Measurements from ENCODE around the gene PKP2. TPM values are rescaled to one million over a fixed set of nuclear protein-coding genes. Genes with fewer than 3 reads are reported as not detected.
A peak's percentile ranks its signal among the peaks of the same experiment; 100 is the strongest.

Gene PKP2
- total RNA-seq: not detected in 2 replicates

DNA sequence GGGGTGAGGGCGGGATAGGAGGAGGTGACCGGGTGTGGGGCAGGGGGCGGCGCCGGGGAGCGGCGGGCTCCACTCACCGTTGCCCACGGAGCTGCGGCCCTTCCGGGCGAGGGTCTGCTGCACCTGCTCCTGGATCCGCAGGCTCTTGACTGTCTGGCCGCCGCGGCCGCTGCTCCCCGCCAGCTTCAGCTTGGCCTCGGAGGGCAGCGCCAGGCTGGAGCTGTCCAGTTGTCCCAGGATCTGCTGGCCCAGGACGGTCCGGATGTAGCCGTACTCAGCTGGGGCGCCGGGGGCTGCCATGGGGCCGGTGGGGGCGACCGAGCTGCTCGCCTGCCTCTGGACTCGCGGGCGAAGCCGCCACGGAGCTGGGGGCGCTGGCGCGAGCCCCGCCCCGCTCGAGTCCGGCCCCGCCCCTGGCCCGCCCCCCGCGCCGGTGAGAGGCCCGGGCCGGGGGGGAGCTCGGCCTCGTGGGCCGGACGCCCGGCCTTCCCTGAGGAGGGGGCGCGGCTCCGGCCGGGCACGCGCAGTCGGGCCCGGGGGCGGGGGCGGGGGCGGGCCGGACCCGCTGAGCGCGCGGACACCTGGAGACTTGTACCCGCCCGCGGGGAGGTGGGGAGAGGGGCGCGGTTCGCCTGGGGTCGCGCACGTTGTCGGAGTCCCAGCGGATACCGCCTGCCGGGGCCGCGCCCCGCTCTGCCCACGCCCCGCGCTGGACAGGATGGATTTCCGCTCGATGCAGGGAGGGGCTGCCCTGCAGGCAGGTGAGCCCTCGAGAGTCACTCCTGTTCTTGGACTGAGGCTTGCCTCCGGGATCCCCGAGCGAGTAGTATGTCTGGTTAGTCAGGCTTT, at the start of gene PKP2:
Gene PKP2, minus strand, starts transcription at position 346 of the 849 bp plus-strand sequence. Its CDS starts 46 bp downstream, at position 300.
- no peaks in the 10 kb centered on the region for H3K36me3 Mint-ChIP-seq (ENCODE audit: low read depth)
- H3K27me3 Mint-ChIP-seq: peaks cover 49% of the 10 kb centered on the region
- no peak within 1 kb of the TSS for H3K27ac Mint-ChIP-seq
- intact Hi-C loops (cut with micrococcal nuclease): loop anchor here (10.0 kb wide), 1 partner anchor 1128 kb away; the partner anchor contains the start of gene ALG10
- H3K9me3 Mint-ChIP-seq: no peaks in the 10 kb centered on the region
- peak within 1 kb of the TSS; percentile 78 for H3K4me3 Mint-ChIP-seq
- ChIA-PET CTCF (no interaction called here), POLR2A (no interaction called here)
- TF ChIP-seq, protein P1, sequence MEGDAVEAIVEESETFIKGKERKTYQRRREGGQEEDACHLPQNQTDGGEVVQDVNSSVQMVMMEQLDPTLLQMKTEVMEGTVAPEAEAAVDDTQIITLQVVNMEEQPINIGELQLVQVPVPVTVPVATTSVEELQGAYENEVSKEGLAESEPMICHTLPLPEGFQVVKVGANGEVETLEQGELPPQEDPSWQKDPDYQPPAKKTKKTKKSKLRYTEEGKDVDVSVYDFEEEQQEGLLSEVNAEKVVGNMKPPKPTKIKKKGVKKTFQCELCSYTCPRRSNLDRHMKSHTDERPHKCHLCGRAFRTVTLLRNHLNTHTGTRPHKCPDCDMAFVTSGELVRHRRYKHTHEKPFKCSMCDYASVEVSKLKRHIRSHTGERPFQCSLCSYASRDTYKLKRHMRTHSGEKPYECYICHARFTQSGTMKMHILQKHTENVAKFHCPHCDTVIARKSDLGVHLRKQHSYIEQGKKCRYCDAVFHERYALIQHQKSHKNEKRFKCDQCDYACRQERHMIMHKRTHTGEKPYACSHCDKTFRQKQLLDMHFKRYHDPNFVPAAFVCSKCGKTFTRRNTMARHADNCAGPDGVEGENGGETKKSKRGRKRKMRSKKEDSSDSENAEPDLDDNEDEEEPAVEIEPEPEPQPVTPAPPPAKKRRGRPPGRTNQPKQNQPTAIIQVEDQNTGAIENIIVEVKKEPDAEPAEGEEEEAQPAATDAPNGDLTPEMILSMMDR (IDR thresholded peaks at IDR 0.05): no peak
- DNase-seq (peak; percentile 16), ATAC-seq (ENCODE audit: low read depth) (peak; percentile 83)
- H3K4me1 Mint-ChIP-seq: peaks cover 12% of the 10 kb centered on the region

DNA sequence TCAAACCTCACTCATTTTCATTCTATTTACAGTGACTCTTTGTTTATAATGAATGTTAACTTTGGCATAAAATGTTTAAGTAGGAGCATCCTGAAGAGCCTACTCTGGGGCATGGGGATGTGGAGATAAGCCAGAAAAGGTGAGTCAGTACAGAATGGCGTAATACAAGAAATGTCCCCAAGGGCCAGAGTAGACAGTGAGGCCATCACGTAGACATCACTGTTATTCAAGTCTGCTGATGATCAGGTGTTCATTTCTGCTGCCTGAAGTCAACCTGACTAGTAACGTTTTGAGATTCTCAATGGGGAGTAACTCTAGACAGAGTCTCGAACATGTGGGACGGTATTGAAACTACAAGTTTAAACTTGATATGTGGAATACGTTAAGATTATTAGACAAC, 47.6 kb upstream of the PKP2 start:
- Mint-ChIP-seq H3K4me3 (no peak overlapping the region), H3K4me1 (no peaks in the 10 kb centered on the region), H3K9me3 (no peaks in the 10 kb centered on the region), H3K27ac (no peak overlapping the region), H3K27me3 (peaks cover 3% of the 10 kb centered on the region), H3K36me3 (ENCODE audit: low read depth) (no peaks in the 10 kb centered on the region)
- TF ChIP-seq, protein P1 (IDR thresholded peaks at IDR 0.05): no peak
- ATAC-seq (ENCODE audit: low read depth) (no peak), DNase-seq (no peak)
- ChIA-PET POLR2A (no interaction called here), CTCF (no interaction called here)
- intact Hi-C loops (cut with micrococcal nuclease): no loop called here

DNA sequence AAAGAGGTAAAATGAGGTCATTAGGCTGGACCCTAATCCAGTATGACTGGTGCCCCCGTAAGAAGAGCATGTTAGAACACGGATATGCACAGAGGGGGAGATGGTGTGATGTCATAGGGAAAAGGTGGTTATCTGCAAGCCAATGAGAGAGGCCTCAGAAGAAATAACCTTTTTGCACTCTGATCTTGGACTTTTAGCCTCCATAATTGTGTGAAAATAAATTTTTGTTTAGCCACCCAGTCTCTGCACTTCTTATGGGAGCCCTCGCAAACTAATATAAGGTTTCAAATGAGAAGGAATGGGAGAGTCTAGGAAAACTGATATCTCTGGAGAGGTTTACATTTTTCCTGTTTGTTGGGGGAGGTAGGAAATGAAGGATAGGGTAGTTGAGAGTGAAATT, 43.2 kb upstream of the PKP2 start:
- intact Hi-C loops (cut with micrococcal nuclease): no loop called here
- POLR2A ChIA-PET: no interaction called here
- no peak overlapping the region for H3K4me3 Mint-ChIP-seq
- TF ChIP-seq, protein P1 (IDR thresholded peaks at IDR 0.05): no peak
- no peaks in the 10 kb centered on the region for H3K9me3 Mint-ChIP-seq
- H3K36me3 Mint-ChIP-seq (ENCODE audit: low read depth): no peaks in the 10 kb centered on the region
- H3K27ac Mint-ChIP-seq: no peak overlapping the region
- ATAC-seq (ENCODE audit: low read depth) (no peak), DNase-seq (no peak)
- CTCF ChIA-PET: no interaction called here
- no peaks in the 10 kb centered on the region for H3K4me1 Mint-ChIP-seq
- peaks cover 3% of the 10 kb centered on the region for H3K27me3 Mint-ChIP-seq

DNA sequence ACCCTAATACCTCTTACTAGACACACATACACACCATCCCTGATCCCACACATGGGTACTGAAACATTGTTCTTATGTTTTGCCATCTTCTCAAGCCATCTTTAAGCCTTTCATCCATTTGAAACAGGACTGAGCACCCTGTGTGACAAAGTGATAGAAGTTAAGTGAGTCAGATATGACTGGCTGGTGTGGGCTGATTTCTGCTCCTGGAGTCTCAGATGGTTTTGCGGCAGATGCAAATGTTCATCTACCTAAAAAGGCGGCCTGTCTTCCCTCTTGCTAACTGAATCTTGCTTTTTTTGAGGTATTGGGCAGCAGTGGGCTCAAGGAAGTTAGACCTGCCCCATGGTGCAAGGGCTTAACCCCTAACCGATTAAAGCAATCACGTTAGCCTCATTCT, 30.4 kb upstream of the PKP2 start:
- no peak overlapping the region for H3K4me3 Mint-ChIP-seq
- no peak for DNase-seq
- no peak overlapping the region for H3K27ac Mint-ChIP-seq
- peaks cover 4% of the 10 kb centered on the region for H3K27me3 Mint-ChIP-seq
- no peaks in the 10 kb centered on the region for H3K9me3 Mint-ChIP-seq
- no peaks in the 10 kb centered on the region for H3K4me1 Mint-ChIP-seq
- ChIA-PET POLR2A (no interaction called here), CTCF (no interaction called here)
- intact Hi-C loops (cut with micrococcal nuclease): no loop called here
- TF ChIP-seq, protein P1 (IDR thresholded peaks at IDR 0.05): no peak
- no peak for ATAC-seq (ENCODE audit: low read depth)
- H3K36me3 Mint-ChIP-seq (ENCODE audit: low read depth): no peaks in the 10 kb centered on the region

DNA sequence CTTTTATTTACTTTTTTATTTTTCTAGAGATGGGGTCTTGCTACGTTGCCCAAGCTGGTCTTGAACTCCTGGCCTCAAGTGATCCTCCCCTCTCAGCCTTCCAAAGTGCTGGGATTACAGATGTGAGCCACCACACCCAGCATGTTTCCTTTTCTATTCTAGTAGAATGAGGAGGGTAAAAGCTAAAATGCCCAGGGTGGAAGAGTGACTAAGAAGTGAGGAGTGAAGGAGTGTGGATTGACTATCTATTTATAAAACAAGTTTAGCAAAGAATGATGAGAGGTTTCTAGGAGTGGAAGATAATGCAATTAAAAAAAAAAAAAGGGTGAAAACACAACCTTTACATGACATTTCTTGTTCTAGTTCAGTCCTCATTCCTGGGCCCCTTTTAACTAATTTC, 29.8 kb upstream of the PKP2 start:
- no peak overlapping the region for H3K27ac Mint-ChIP-seq
- no peak for DNase-seq
- POLR2A ChIA-PET: no interaction called here
- H3K36me3 Mint-ChIP-seq (ENCODE audit: low read depth): no peaks in the 10 kb centered on the region
- H3K9me3 Mint-ChIP-seq: no peaks in the 10 kb centered on the region
- no peak for ATAC-seq (ENCODE audit: low read depth)
- H3K4me3 Mint-ChIP-seq: no peak overlapping the region
- intact Hi-C loops (cut with micrococcal nuclease): no loop called here
- H3K27me3 Mint-ChIP-seq: peaks cover 4% of the 10 kb centered on the region
- TF ChIP-seq, protein P1 (IDR thresholded peaks at IDR 0.05): no peak
- CTCF ChIA-PET: no interaction called here
- H3K4me1 Mint-ChIP-seq: no peaks in the 10 kb centered on the region
